ENCODE data around the gene CNTNAP2. TPM values are rescaled to one million over a fixed set of nuclear protein-coding genes. Genes with fewer than 3 reads are reported as not detected.

The CNTNAP2 gene
- total RNA-seq, 1 experiment from 2014 or later, result 60.0 TPM

DNA sequence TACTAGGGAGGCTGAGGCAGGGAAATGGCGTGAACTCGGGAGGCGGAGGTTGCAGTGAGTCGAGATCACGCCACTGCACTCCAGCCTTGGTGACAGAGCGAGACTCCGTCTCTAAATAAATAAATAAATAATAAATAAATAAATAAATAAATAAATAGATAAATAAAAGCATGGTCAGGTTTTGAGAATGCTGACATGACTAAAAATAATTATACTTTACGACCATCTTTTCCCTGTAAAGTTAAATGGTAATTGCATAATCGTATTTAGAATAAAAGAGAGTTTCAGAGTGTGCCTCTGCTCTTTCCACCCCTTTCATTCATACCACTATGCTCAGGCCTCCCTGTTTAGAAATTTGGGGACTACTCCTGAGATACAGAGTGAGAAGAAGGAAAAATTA, 326.5 kb downstream of the CNTNAP2 start:
- POLR2A ChIA-PET (ENCODE audit: low non-redundant PET), result no interaction called here
- no peaks in the 10 kb centered on the region for H3K27me3 ChIP-seq (replicated peaks; ENCODE audit: insufficient read depth, low read depth, low read length, poor library complexity)
- intact Hi-C loops (cut with micrococcal nuclease; ENCODE audit: unreplicated experiment), result no loop called here
- CTCF ChIA-PET, result no interaction called here
- no TSS peak for BruUV-seq (replicated peaks)
- TF ChIP-seq, protein P1, sequence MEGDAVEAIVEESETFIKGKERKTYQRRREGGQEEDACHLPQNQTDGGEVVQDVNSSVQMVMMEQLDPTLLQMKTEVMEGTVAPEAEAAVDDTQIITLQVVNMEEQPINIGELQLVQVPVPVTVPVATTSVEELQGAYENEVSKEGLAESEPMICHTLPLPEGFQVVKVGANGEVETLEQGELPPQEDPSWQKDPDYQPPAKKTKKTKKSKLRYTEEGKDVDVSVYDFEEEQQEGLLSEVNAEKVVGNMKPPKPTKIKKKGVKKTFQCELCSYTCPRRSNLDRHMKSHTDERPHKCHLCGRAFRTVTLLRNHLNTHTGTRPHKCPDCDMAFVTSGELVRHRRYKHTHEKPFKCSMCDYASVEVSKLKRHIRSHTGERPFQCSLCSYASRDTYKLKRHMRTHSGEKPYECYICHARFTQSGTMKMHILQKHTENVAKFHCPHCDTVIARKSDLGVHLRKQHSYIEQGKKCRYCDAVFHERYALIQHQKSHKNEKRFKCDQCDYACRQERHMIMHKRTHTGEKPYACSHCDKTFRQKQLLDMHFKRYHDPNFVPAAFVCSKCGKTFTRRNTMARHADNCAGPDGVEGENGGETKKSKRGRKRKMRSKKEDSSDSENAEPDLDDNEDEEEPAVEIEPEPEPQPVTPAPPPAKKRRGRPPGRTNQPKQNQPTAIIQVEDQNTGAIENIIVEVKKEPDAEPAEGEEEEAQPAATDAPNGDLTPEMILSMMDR (conservative IDR thresholded peaks at IDR 0.05; ENCODE audit: low read depth, low read length), result no peak
- no peak for TF ChIP-seq EZH2 (IDR thresholded peaks at IDR 0.05; ENCODE audit: borderline replicate concordance, low read depth, low read length, poor library complexity, severe bottlenecking)
- no peak overlapping the region for H3K4me3 ChIP-seq (ENCODE audit: low read depth, low read length, poor library complexity, severe bottlenecking)
- no peaks in the 10 kb centered on the region for H3K4me1 ChIP-seq (ENCODE audit: insufficient read depth, low read length, poor library complexity, severe bottlenecking)
- no peak overlapping the region for H3K27ac ChIP-seq (ENCODE audit: low read depth, low read length, poor library complexity, severe bottlenecking)
- H3K36me3 ChIP-seq (ENCODE audit: insufficient read depth, low read length, poor library complexity, severe bottlenecking), result no peaks in the 10 kb centered on the region
- H3K9me3 ChIP-seq (ENCODE audit: low read depth, low read length, poor library complexity, severe bottlenecking), result no peaks in the 10 kb centered on the region
- no peak for DNase-seq (ENCODE audit: low spot score)

DNA sequence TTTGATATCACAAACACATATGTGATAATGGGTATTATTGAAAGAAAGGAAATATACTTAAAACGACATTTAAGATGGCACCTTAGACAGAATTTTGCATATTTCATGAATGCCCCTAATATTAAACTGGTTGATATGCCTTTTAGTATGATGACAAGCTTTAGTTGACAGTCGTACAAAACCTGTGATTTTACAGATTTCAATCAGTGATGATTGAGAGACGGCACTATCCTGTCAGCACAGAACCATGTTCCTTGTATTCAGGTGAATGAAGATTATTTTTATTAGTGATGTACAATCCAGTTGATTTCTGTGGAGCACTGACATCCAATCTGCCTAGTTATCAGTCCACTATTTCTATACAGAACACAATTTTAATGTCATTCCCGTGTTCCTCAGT, 333.0 kb downstream of the CNTNAP2 start:
- Histone ChIP-seq H3K27ac (ENCODE audit: low read depth, low read length, poor library complexity, severe bottlenecking) (no peak overlapping the region), H3K27me3 (replicated peaks; ENCODE audit: insufficient read depth, low read depth, low read length, poor library complexity) (no peaks in the 10 kb centered on the region), H3K9me3 (ENCODE audit: low read depth, low read length, poor library complexity, severe bottlenecking) (no peaks in the 10 kb centered on the region), H3K36me3 (ENCODE audit: insufficient read depth, low read length, poor library complexity, severe bottlenecking) (no peaks in the 10 kb centered on the region), H3K4me3 (ENCODE audit: low read depth, low read length, poor library complexity, severe bottlenecking) (no peak overlapping the region), H3K4me1 (ENCODE audit: insufficient read depth, low read length, poor library complexity, severe bottlenecking) (no peaks in the 10 kb centered on the region)
- no peak for DNase-seq (ENCODE audit: low spot score)
- TF ChIP-seq EZH2 (IDR thresholded peaks at IDR 0.05; ENCODE audit: borderline replicate concordance, low read depth, low read length, poor library complexity, severe bottlenecking), result no peak
- TF ChIP-seq, protein P1 (conservative IDR thresholded peaks at IDR 0.05; ENCODE audit: low read depth, low read length), result no peak
- ChIA-PET POLR2A (ENCODE audit: low non-redundant PET) (no interaction called here), CTCF (no interaction called here)
- no TSS peak for BruUV-seq (replicated peaks)
- intact Hi-C loops (cut with micrococcal nuclease; ENCODE audit: unreplicated experiment), result no loop called here

DNA sequence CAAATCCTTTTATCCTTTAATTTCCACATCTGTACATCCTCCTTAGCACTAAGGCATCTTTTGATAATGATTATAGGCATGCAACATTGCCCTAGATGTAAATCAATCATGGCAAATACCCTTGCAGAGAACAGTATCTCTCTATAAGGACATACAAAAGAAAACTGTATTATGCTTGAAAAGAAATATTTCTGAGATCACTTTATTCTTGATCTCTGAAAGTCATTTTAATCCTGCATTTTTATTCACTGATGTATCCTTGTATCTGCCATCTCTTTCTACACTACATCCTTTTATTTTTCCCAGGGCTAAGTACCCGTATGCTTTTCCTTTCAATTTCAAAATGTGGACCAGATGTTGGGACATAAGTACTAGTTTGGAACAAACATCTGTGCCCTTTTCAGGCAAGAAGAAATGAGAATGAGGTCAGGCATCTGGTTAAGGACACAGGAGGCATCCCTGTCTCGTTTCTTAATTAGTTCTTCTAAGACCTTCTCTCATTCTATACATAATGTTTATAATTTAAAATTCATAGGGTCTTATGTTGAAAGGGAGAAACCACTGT, 338.6 kb downstream of the CNTNAP2 start:
- POLR2A ChIA-PET (ENCODE audit: low non-redundant PET), result no interaction called here
- Histone ChIP-seq H3K4me3 (ENCODE audit: low read depth, low read length, poor library complexity, severe bottlenecking) (no peak overlapping the region), H3K27me3 (replicated peaks; ENCODE audit: insufficient read depth, low read depth, low read length, poor library complexity) (no peaks in the 10 kb centered on the region), H3K36me3 (ENCODE audit: insufficient read depth, low read length, poor library complexity, severe bottlenecking) (no peaks in the 10 kb centered on the region), H3K9me3 (ENCODE audit: low read depth, low read length, poor library complexity, severe bottlenecking) (peaks cover 5% of the 10 kb centered on the region), H3K27ac (ENCODE audit: low read depth, low read length, poor library complexity, severe bottlenecking) (no peak overlapping the region), H3K4me1 (ENCODE audit: insufficient read depth, low read length, poor library complexity, severe bottlenecking) (no peaks in the 10 kb centered on the region)
- no peak for TF ChIP-seq EZH2 (IDR thresholded peaks at IDR 0.05; ENCODE audit: borderline replicate concordance, low read depth, low read length, poor library complexity, severe bottlenecking)
- TF ChIP-seq, protein P1 (conservative IDR thresholded peaks at IDR 0.05; ENCODE audit: low read depth, low read length), result no peak
- CTCF ChIA-PET, result no interaction called here
- no TSS peak for BruUV-seq (replicated peaks)
- no peak for DNase-seq (ENCODE audit: low spot score)
- intact Hi-C loops (cut with micrococcal nuclease; ENCODE audit: unreplicated experiment), result no loop called here
